ENCODE results near the gene CABP1.

Gene CABP1

GRCh38 chr12:120685522-120685921, 45.1 kb downstream of the CABP1 start:
- TF ChIP-seq EZH2phosphoT487 (conservative IDR thresholded peaks at IDR 0.05; ENCODE audit: low read length) (no peak), CTCF (IDR thresholded peaks at IDR 0.05; ENCODE audit: insufficient read depth, low read length, poor library complexity, severe bottlenecking) (no peak)
- no peaks in the 10 kb centered on the region for H4K20me1 ChIP-seq (ENCODE audit: low read depth, low read length)
- H3F3A ChIP-seq (ENCODE audit: insufficient read depth), result peaks cover 23% of the 10 kb centered on the region
- H2AFZ ChIP-seq (ENCODE audit: low read depth, low read length, severe bottlenecking), result no peak overlapping the region
- H3K27ac ChIP-seq (ENCODE audit: low read depth, low read length), result peak overlapping the region; percentile 93
- H3K9me2 ChIP-seq (replicated peaks; ENCODE audit: insufficient read depth, low read length), result no peaks in the 10 kb centered on the region
- peak overlapping the region; percentile 73 for H3K9ac ChIP-seq (ENCODE audit: low read length)
- H3K27me3 ChIP-seq (ENCODE audit: low read length), result no peaks in the 10 kb centered on the region
- peak overlapping the region; percentile 61 for H3K4me2 ChIP-seq (ENCODE audit: low read depth, low read length, poor library complexity, severe bottlenecking)
- peak overlapping the region; percentile 70 for H3K4me3 ChIP-seq (ENCODE audit: insufficient read depth, low read length, poor library complexity, severe bottlenecking)
- H3K36me3 ChIP-seq (ENCODE audit: low read length), result no peaks in the 10 kb centered on the region
- no peaks in the 10 kb centered on the region for H3K9me3 ChIP-seq (ENCODE audit: insufficient read depth, low read length)
- peaks cover 35% of the 10 kb centered on the region for H3K79me2 ChIP-seq (ENCODE audit: insufficient read depth, low read length)

DNA sequence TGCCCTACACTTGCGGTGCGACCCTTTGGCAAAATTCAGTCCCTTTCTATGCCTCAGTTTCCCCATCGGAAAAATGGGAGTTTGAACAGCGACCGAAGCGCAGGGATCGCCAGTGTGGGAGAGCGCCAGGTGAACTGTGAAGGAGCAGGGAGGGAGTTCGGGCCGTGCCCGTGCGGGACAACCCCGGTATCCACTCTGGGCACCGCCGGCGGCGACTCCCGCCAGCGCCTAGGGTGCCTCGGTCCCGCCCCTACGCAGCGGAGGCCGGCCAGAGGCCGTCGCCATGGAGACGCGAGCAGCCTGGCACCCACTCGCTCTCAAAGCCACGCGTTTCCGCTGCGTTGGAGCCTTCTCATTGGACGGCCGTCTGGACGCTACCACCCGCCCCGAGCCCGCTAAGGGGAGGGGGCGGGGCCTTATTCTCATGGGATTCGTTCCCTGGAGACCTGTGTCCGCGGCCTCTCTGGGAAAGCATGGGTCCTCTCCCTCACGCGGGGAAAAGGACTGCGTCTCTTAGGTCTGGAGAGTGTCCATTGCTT, 45.8 kb downstream of the CABP1 start:
- Histone ChIP-seq H4K20me1 (ENCODE audit: low read depth, low read length) (no peaks in the 10 kb centered on the region), H3K9me3 (ENCODE audit: insufficient read depth, low read length) (no peaks in the 10 kb centered on the region), H3K27me3 (ENCODE audit: low read length) (no peaks in the 10 kb centered on the region), H3K27ac (ENCODE audit: low read depth, low read length) (peak overlapping the region; percentile 93), H3K4me3 (ENCODE audit: insufficient read depth, low read length, poor library complexity, severe bottlenecking) (peak overlapping the region; percentile 70), H3K4me2 (ENCODE audit: low read depth, low read length, poor library complexity, severe bottlenecking) (peak overlapping the region; percentile 61), H3K9ac (ENCODE audit: low read length) (peak overlapping the region; percentile 73), H3K79me2 (ENCODE audit: insufficient read depth, low read length) (peaks cover 42% of the 10 kb centered on the region), H3K36me3 (ENCODE audit: low read length) (no peaks in the 10 kb centered on the region), H2AFZ (ENCODE audit: low read depth, low read length, severe bottlenecking) (peak overlapping the region; percentile 84), H3F3A (ENCODE audit: insufficient read depth) (peaks cover 23% of the 10 kb centered on the region), H3K9me2 (replicated peaks; ENCODE audit: insufficient read depth, low read length) (no peaks in the 10 kb centered on the region)
- TF ChIP-seq EZH2phosphoT487 (conservative IDR thresholded peaks at IDR 0.05; ENCODE audit: low read length) (no peak), CTCF (IDR thresholded peaks at IDR 0.05; ENCODE audit: insufficient read depth, low read length, poor library complexity, severe bottlenecking) (no peak)

DNA sequence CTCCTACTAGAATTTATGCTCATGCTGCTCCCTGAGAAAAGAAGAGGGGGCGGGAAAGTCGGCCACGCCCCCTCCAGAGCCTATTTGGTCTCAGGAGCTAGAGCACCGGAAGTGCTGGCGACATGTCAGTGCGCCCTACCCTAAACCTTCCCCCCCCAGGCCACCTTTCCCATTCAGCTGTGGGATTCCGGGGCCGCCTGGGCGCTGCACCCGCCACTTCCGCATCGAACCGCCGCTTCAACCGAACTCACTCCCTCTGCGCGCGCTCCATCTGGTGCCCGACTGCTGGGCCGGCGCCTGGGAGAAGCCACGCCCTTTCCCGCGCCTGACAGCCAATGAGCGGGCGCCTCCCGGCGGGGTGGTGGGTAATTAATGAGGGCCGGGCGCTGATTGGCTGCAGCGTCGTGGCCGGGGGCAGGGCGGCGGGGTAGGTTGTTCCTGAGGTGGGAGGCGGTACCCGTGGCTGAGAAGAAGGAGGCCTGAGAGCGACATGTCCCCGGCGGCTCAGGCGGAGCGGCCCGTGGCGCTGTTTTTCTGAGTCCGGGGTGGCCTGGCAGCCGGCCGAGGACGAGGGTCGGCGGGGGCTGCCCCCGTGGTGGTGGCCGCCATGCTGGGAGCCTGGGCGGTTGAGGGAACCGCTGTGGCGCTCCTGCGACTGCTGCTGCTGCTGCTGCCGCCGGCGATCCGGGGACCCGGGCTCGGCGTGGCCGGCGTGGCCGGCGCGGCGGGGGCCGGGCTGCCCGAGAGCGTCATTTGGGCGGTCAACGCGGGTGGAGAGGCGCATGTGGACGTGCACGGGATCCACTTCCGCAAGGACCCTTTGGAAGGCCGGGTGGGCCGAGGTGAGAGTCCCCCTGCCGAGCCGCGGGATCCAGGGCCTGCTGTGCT, 46.5 kb downstream of the CABP1 start, which contains the start of gene MLEC:
Gene MLEC (plus strand): TSS at position 460 of the 888 bp plus-strand sequence. CDS start 148 bp downstream, at position 608.
- no peaks in the 10 kb centered on the region for H3K27me3 ChIP-seq (ENCODE audit: low read length)
- TF ChIP-seq CTCF (IDR thresholded peaks at IDR 0.05; ENCODE audit: insufficient read depth, low read length, poor library complexity, severe bottlenecking), result peak; percentile 29
- TF ChIP-seq EZH2phosphoT487 (conservative IDR thresholded peaks at IDR 0.05; ENCODE audit: low read length), result no peak
- peak within 1 kb of the TSS; percentile 93 for H3K27ac ChIP-seq (ENCODE audit: low read depth, low read length)
- no peaks in the 10 kb centered on the region for H3K9me3 ChIP-seq (ENCODE audit: insufficient read depth, low read length)
- peaks cover 23% of the 10 kb centered on the region for H3F3A ChIP-seq (ENCODE audit: insufficient read depth)
- peak within 1 kb of the TSS; percentile 85 for H3K4me3 ChIP-seq (ENCODE audit: insufficient read depth, low read length, poor library complexity, severe bottlenecking)
- peak within 1 kb of the TSS; percentile 80 for H3K4me2 ChIP-seq (ENCODE audit: low read depth, low read length, poor library complexity, severe bottlenecking)
- H2AFZ ChIP-seq (ENCODE audit: low read depth, low read length, severe bottlenecking), result peak within 1 kb of the TSS; percentile 84
- H3K79me2 ChIP-seq (ENCODE audit: insufficient read depth, low read length), result peaks cover 49% of the 10 kb centered on the region
- peak within 1 kb of the TSS; percentile 81 for H3K9ac ChIP-seq (ENCODE audit: low read length)
- H3K36me3 ChIP-seq (ENCODE audit: low read length), result no peaks in the 10 kb centered on the region
- no peaks in the 10 kb centered on the region for H3K9me2 ChIP-seq (replicated peaks; ENCODE audit: insufficient read depth, low read length)
- no peaks in the 10 kb centered on the region for H4K20me1 ChIP-seq (ENCODE audit: low read depth, low read length)

Measured in SU-DHL-6 (cell line).